GM12865 (cell line): ENCODE results near the gene SKIC3.

Experiments used
- DNase-seq: peaks from one replicate; pipeline ENCODE4 v3.0.0; 2010; ENCODE audit warnings: low read depth
- H3K4me3 ChIP-seq: 2 replicates; pipeline ENCODE4 v1.5.1; 2011; ENCODE audit warnings: mild to moderate bottlenecking, low read depth, low read length, control low read depth
- CTCF ChIP-seq: IDR thresholded peaks from 2 replicates; pipeline ENCODE4 v1.5.1; 2011; ENCODE audit warnings: low read length, control low read depth, low read depth, inconsistent platforms; ENCODE audit not compliant: insufficient read depth; ENCODE audit errors: missing control alignments

The SKIC3 gene

GRCh38 chr5:95554647-95555548, at the start of gene SKIC3, which contains the start of gene ARSK:
Gene SKIC3, minus strand, starts transcription at chr5:95554977. Its CDS starts 7,827 bp downstream, at chr5:95547150.
Gene ARSK, plus strand, starts transcription at chr5:95555101. Its CDS starts 178 bp downstream, at chr5:95555279.
- peak within 1 kb of the TSS; percentile 94 for H3K4me3 ChIP-seq
- TF ChIP-seq CTCF: peak; percentile 10
- peak; percentile 99 for DNase-seq

GRCh38 chr5:95600557-95600956, 45.8 kb upstream of the SKIC3 start:
- no peak for DNase-seq
- no peak overlapping the region for H3K4me3 ChIP-seq

GRCh38 chr5:95599252-95599651, 44.5 kb upstream of the SKIC3 start:
- no peak overlapping the region for H3K4me3 ChIP-seq
- DNase-seq: no peak
- TF ChIP-seq CTCF: no peak

More at GRCh38 chr5:95600557-95600956, 45.8 kb upstream of the SKIC3 start:
- no peak for TF ChIP-seq CTCF

GRCh38 chr5:95595289-95595931, 40.6 kb upstream of the SKIC3 start:
- DNase-seq: no peak
- no peak overlapping the region for H3K4me3 ChIP-seq
- TF ChIP-seq CTCF: no peak

- peak; percentile 52 for DNase-seq
- H3K4me3 ChIP-seq: no peak overlapping the region
- TF ChIP-seq CTCF: no peak
These were observed 36.7 kb upstream of the SKIC3 start for GRCh38 chr5:95591490-95591901.

GRCh38 chr5:95590880-95591279, 36.1 kb upstream of the SKIC3 start:
- TF ChIP-seq CTCF: no peak

More at GRCh38 chr5:95590880-95591279, 36.1 kb upstream of the SKIC3 start:
- H3K4me3 ChIP-seq: no peak overlapping the region
- DNase-seq: no peak
